A673 (cell line): ENCODE data around the gene GLRA1. TPM values are rescaled to one million over a fixed set of nuclear protein-coding genes. Genes with fewer than 3 reads are reported as not detected.
"Not testable (repeated sequence)": the region's sequence is repeated elsewhere in the genome, so short reads cannot be mapped to it uniquely, and the experiment has no call there.

Experiments used
- BruUV-seq: library from RNA; stranded (reverse); fragments of 400-500 nt; replicated peaks from 2 replicates; lab custom pipeline; 2021; lab: Mats Ljungman, UMichigan
- CTCF ChIA-PET: fragments of 300-600 bp; sonication (Branson Sonifier 250); formaldehyde crosslinking; loops from one replicate; lab custom pipeline; 2022; ENCODE audit warnings: antibody characterized with exemption; lab: Charles Lee
- POLR2A ChIA-PET: fragments of 300-600 bp; sonication (Branson Sonifier 250); formaldehyde crosslinking; loops from one replicate; lab custom pipeline; 2022; ENCODE audit warnings: antibody characterized with exemption; ENCODE audit not compliant: low non-redundant PET; lab: Charles Lee
- DNase-seq: peaks from one replicate; pipeline ENCODE4 v3.0.0-alpha.2; 2015; ENCODE audit warnings: low spot score
- H3K27ac ChIP-seq: fragments of 200-600 bp; sonication (generic); 2 replicates; pipeline ENCODE4 v1.5.1; 2016; ENCODE audit warnings: mixed run types, low read depth, mild to moderate bottlenecking, mixed read lengths, antibody characterized with exemption, low read length; ENCODE audit not compliant: poor library complexity, severe bottlenecking
- H3K27me3 ChIP-seq: fragments of 200-600 bp; sonication (generic); replicated peaks from 2 replicates; pipeline ENCODE4 v1.6.1; 2017; ENCODE audit warnings: mixed run types, low read depth, mild to moderate bottlenecking, mixed read lengths, antibody characterized with exemption, low read length; ENCODE audit not compliant: insufficient read depth, poor library complexity
- H3K36me3 ChIP-seq: fragments of 200-600 bp; sonication (generic); 2 replicates; pipeline ENCODE4 v1.6.1; 2016; ENCODE audit warnings: mixed run types, mild to moderate bottlenecking, mixed read lengths, antibody characterized with exemption, low read length; ENCODE audit not compliant: insufficient read depth, poor library complexity, severe bottlenecking
- H3K4me1 ChIP-seq: fragments of 200-600 bp; sonication (generic); 2 replicates; pipeline ENCODE4 v1.6.1; 2017; ENCODE audit warnings: mixed run types, mild to moderate bottlenecking, mixed read lengths, antibody characterized with exemption, low read length; ENCODE audit not compliant: insufficient read depth, poor library complexity, severe bottlenecking
- H3K4me3 ChIP-seq: fragments of 200-600 bp; sonication (generic); 2 replicates; pipeline ENCODE4 v1.5.1; 2016; ENCODE audit warnings: low read depth, mixed run types, mild to moderate bottlenecking, mixed read lengths, low read length; ENCODE audit not compliant: poor library complexity, severe bottlenecking
- H3K9me3 ChIP-seq: fragments of 200-600 bp; sonication (generic); 2 replicates; pipeline ENCODE4 v1.6.1; 2016; ENCODE audit warnings: mixed run types, low read depth, mild to moderate bottlenecking, mixed read lengths, antibody characterized with exemption, low read length; ENCODE audit not compliant: poor library complexity, severe bottlenecking
- EZH2 ChIP-seq: fragments of 200-600 bp; sonication (generic); IDR thresholded peaks from 2 replicates; pipeline ENCODE4 v1.6.1; 2017; ENCODE audit warnings: borderline replicate concordance, low read depth, mild to moderate bottlenecking, mixed read lengths, antibody characterized with exemption, low read length; ENCODE audit not compliant: poor library complexity, severe bottlenecking
- intact Hi-C: fragments of 100-400 bp; cut with micrococcal nuclease; formaldehyde crosslinking; loops from one replicate; pipeline ENCODE4 v1.10.0; 2022; ENCODE audit not compliant: unreplicated experiment
- total RNA-seq: library from RNA; stranded (reverse); gene quantifications from 2 replicates; pipeline ENCODE4 v1.2.3, GENCODE V29; 2021
- TF ChIP-seq, protein P1 (sequence below): fragments of 300-800, 200-600 bp; sonication (generic); conservative IDR thresholded peaks from 2 replicates; pipeline ENCODE4 v1.5.1; 2017; ENCODE audit warnings: low read depth, mild to moderate bottlenecking, antibody characterized with exemption, low read length, moderate library complexity, mixed read lengths

GLRA1 gene
- total RNA-seq, 1 experiment from 2014 or later, result not detected

DNA sequence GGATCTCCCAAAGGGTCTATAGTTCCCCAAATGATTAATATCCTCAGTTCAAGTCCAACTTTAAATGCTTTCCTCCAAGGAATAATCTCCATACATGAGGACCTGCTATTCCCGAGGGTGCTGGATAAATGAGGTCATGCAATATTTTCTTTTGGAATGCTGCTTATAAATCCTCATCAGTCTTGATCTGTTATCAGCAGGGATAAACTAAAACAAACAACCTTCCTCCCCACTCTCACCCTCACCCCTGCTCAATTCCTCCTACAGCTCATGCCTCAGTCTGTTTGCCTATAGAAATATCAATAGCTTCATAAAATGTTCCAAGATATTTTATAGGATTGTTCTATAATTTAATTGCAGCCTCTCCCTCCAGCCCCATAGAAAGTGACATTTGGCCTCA, 61.1 kb downstream of the GLRA1 start:
- ChIA-PET POLR2A (no interaction called here), CTCF (no interaction called here)
- H3K9me3 ChIP-seq, result no peaks in the 10 kb centered on the region
- no peak for DNase-seq
- H3K4me1 ChIP-seq, result no peaks in the 10 kb centered on the region
- no peaks in the 10 kb centered on the region for H3K27me3 ChIP-seq
- no TSS peak for BruUV-seq
- no peak overlapping the region for H3K27ac ChIP-seq
- H3K36me3 ChIP-seq, result no peaks in the 10 kb centered on the region
- no peak for TF ChIP-seq EZH2
- TF ChIP-seq, protein P1, sequence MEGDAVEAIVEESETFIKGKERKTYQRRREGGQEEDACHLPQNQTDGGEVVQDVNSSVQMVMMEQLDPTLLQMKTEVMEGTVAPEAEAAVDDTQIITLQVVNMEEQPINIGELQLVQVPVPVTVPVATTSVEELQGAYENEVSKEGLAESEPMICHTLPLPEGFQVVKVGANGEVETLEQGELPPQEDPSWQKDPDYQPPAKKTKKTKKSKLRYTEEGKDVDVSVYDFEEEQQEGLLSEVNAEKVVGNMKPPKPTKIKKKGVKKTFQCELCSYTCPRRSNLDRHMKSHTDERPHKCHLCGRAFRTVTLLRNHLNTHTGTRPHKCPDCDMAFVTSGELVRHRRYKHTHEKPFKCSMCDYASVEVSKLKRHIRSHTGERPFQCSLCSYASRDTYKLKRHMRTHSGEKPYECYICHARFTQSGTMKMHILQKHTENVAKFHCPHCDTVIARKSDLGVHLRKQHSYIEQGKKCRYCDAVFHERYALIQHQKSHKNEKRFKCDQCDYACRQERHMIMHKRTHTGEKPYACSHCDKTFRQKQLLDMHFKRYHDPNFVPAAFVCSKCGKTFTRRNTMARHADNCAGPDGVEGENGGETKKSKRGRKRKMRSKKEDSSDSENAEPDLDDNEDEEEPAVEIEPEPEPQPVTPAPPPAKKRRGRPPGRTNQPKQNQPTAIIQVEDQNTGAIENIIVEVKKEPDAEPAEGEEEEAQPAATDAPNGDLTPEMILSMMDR, result no peak
- H3K4me3 ChIP-seq, result no peak overlapping the region
- intact Hi-C loops, result no loop called here

- no TSS peak for BruUV-seq
- intact Hi-C loops, result no loop called here
Observed at GRCh38 chr5:151862811-151863472, 61.7 kb downstream of the GLRA1 start.

GRCh38 chr5:151860867-151861266, 63.8 kb downstream of the GLRA1 start:
- intact Hi-C loops, H3K27me3 ChIP-seq, POLR2A ChIA-PET, H3K36me3 ChIP-seq, DNase-seq, H3K4me3 ChIP-seq, CTCF ChIA-PET, BruUV-seq, H3K27ac ChIP-seq, H3K9me3 ChIP-seq, H3K4me1 ChIP-seq: not testable (repeated sequence)

More at GRCh38 chr5:151862811-151863472, 61.7 kb downstream of the GLRA1 start:
- ChIA-PET CTCF (no interaction called here), POLR2A (no interaction called here)
- no peak for TF ChIP-seq EZH2
- TF ChIP-seq, protein P1, result no peak
- Histone ChIP-seq H3K4me3 (no peak overlapping the region), H3K4me1 (no peaks in the 10 kb centered on the region), H3K27me3 (no peaks in the 10 kb centered on the region), H3K27ac (no peak overlapping the region), H3K9me3 (no peaks in the 10 kb centered on the region), H3K36me3 (no peaks in the 10 kb centered on the region)
- no peak for DNase-seq

GRCh38 chr5:151856861-151857260, 67.8 kb downstream of the GLRA1 start:
- H3K36me3 ChIP-seq, result no peaks in the 10 kb centered on the region
- intact Hi-C loops, result no loop called here
- no peaks in the 10 kb centered on the region for H3K4me1 ChIP-seq
- H3K4me3 ChIP-seq, result no peak overlapping the region
- POLR2A ChIA-PET, result no interaction called here
- TF ChIP-seq, protein P1, result no peak
- TF ChIP-seq EZH2, result no peak
- no peak overlapping the region for H3K27ac ChIP-seq
- BruUV-seq, result no TSS peak
- DNase-seq, result no peak
- H3K27me3 ChIP-seq, result no peaks in the 10 kb centered on the region
- no peaks in the 10 kb centered on the region for H3K9me3 ChIP-seq
- CTCF ChIA-PET, result no interaction called here
